HG03159 (cell line): ENCODE results near the gene RNLS.
"Not testable (repeated sequence)": the region's sequence is repeated elsewhere in the genome, so short reads cannot be mapped to it uniquely, and the experiment has no call there.

Source experiments
- ATAC-seq: cut with Tn5 transposase; IDR thresholded peaks from one replicate; pipeline ENCODE4 v1.9.1; 2021; ENCODE audit warnings: mild to moderate bottlenecking, moderate library complexity; ENCODE audit not compliant: unreplicated experiment

The RNLS gene

GRCh38 chr10:88309365-88309764 lies 273.8 kb downstream of the RNLS start:
- no peak for ATAC-seq

- ATAC-seq, result not testable (repeated sequence)
Observed at GRCh38 chr10:88308361-88308760, 274.8 kb downstream of the RNLS start.

GRCh38 chr10:88299787-88300186 lies 283.3 kb downstream of the RNLS start:
- no peak for ATAC-seq

GRCh38 chr10:88297103-88297502 lies 286.0 kb downstream of the RNLS start:
- no peak for ATAC-seq

GRCh38 chr10:88293651-88294230 lies 289.4 kb downstream of the RNLS start:
- no peak for ATAC-seq

- ATAC-seq, result no peak
Observed at GRCh38 chr10:88293073-88293472, 290.0 kb downstream of the RNLS start.

GRCh38 chr10:88292185-88292514 lies 291.0 kb downstream of the RNLS start:
- no peak for ATAC-seq

GRCh38 chr10:88291289-88292184 lies 291.6 kb downstream of the RNLS start:
- no peak for ATAC-seq

GRCh38 chr10:88289342-88289741 lies 293.8 kb downstream of the RNLS start:
- ATAC-seq, result no peak

GRCh38 chr10:88288320-88289059 lies 294.6 kb downstream of the RNLS start:
- ATAC-seq, result peak; percentile 60

- no peak for ATAC-seq
Observed at GRCh38 chr10:88286030-88286429, 297.1 kb downstream of the RNLS start.

GRCh38 chr10:88281592-88282347 lies 301.3 kb downstream of the RNLS start:
- ATAC-seq, result no peak

- ATAC-seq, result no peak
Observed at GRCh38 chr10:88280518-88280917, 302.6 kb downstream of the RNLS start.

GRCh38 chr10:88278912-88279311 lies 304.2 kb downstream of the RNLS start:
- ATAC-seq, result no peak

- ATAC-seq, result not testable (repeated sequence)
Observed at GRCh38 chr10:88276945-88277344, 306.2 kb downstream of the RNLS start.

GRCh38 chr10:88274286-88274685 lies 308.8 kb downstream of the RNLS start:
- ATAC-seq, result no peak

GRCh38 chr10:88273567-88273966 lies 309.6 kb downstream of the RNLS start:
- ATAC-seq, result no peak

GRCh38 chr10:88271761-88272543 lies 311.2 kb downstream of the RNLS start:
- ATAC-seq, result peak; percentile 20

- peak; percentile 83 for ATAC-seq
Observed at GRCh38 chr10:88270871-88271713, 312.0 kb downstream of the RNLS start.
